Fibroblast of lung (primary cell): Measurements from ENCODE around the gene MB21D2. TPM values are rescaled to one million over a fixed set of nuclear protein-coding genes. Genes with fewer than 3 reads are reported as not detected.

Experiments
- DNase-seq, 2 donors: peaks; one replicate each; pipeline versions ENCODE4 v3.0.0 to v3.0.0-alpha.2; 2010; ENCODE audit warnings: low read depth in 2 of 2
- H2AFZ ChIP-seq: 2 replicates; pipeline ENCODE4 v1.5.1; 2012; ENCODE audit warnings: low read length, control low read depth, inconsistent platforms
- H3K27ac ChIP-seq: 2 replicates; pipeline ENCODE4 v1.5.1; 2011; ENCODE audit warnings: low read length, control low read depth; ENCODE audit not compliant: insufficient read depth
- H3K27me3 ChIP-seq: 2 replicates; pipeline ENCODE4 v1.5.1; 2011; ENCODE audit warnings: mild to moderate bottlenecking, low read length; ENCODE audit not compliant: control insufficient read depth, insufficient read depth
- H3K36me3 ChIP-seq: 2 replicates; pipeline ENCODE4 v1.5.1; 2011; ENCODE audit warnings: low read length; ENCODE audit not compliant: control insufficient read depth, insufficient read depth
- H3K4me1 ChIP-seq: 2 replicates; pipeline ENCODE4 v1.5.1; 2011; ENCODE audit warnings: low read length; ENCODE audit not compliant: control insufficient read depth, insufficient read depth; ENCODE audit errors: extremely low read depth
- H3K4me2 ChIP-seq: 2 replicates; pipeline ENCODE4 v1.5.1; 2011; ENCODE audit warnings: low read length, control low read depth; ENCODE audit not compliant: insufficient read depth; ENCODE audit errors: extremely low read depth
- H3K4me3 ChIP-seq, 4 experiments: fragments of 200-600 bp in 1 of 4; sonication (generic) in 1 of 4; replicated peaks in 1 of 4; 2 replicates each; pipeline ENCODE4 v1.5.1; 2011 to 2016; ENCODE audit warnings: low read length in 4 of 4, low read depth in 3 of 4, mild to moderate bottlenecking in 3 of 4, control low read depth in 2 of 4, inconsistent platforms in 1 of 4, mixed read lengths in 1 of 4; ENCODE audit not compliant: insufficient read depth in 1 of 4; ENCODE audit errors: control extremely low read depth in 1 of 4
- H3K79me2 ChIP-seq: 2 replicates; pipeline ENCODE4 v1.5.1; 2012; ENCODE audit warnings: mild to moderate bottlenecking, low read length, inconsistent platforms; ENCODE audit not compliant: control insufficient read depth, insufficient read depth
- H3K9ac ChIP-seq: 2 replicates; pipeline ENCODE4 v1.5.1; 2011; ENCODE audit warnings: mild to moderate bottlenecking, low read length, control low read depth; ENCODE audit not compliant: insufficient read depth
- H3K9me3 ChIP-seq: 2 replicates; pipeline ENCODE4 v1.5.1; 2012; ENCODE audit warnings: low read depth, low read length; ENCODE audit not compliant: control insufficient read depth, insufficient read depth
- H4K20me1 ChIP-seq: 2 replicates; pipeline ENCODE4 v1.5.1; 2011; ENCODE audit warnings: low read length; ENCODE audit not compliant: control insufficient read depth, insufficient read depth; ENCODE audit errors: extremely low read depth
- EZH2 ChIP-seq: IDR thresholded peaks from 2 replicates; pipeline ENCODE4 v1.5.1; 2012; ENCODE audit warnings: low read length, control low read depth, mild to moderate bottlenecking; ENCODE audit errors: missing control alignments
- polyA plus RNA-seq, 2 donors: library from polyadenylated mRNA; depleted of rRNA in 1 of 2; stranded (reverse) in 1 of 2; unstranded in 1 of 2; fragments of >200 nt; gene quantifications; 2 replicates each; pipeline ENCODE4 v1.2.1, GENCODE V29; 2011 to 2012; ENCODE audit warnings: missing spikeins in 1 of 2
- total RNA-seq: library from RNA; depleted of rRNA; stranded (reverse); fragments of >200 nt; gene quantifications from 2 replicates; pipeline ENCODE4 v1.2.1, GENCODE V29; 2014
- TF ChIP-seq, protein P1 (sequence below), 2 donors: IDR thresholded peaks in 1 of 2; conservative IDR thresholded peaks in 1 of 2; 1 replicate in 1 of 2; 2 replicates in 1 of 2; pipeline ENCODE4 v1.5.1; 2011 to 2012; ENCODE audit warnings: low read length in 2 of 2, control low read depth in 1 of 2, inconsistent platforms in 1 of 2, low read depth in 1 of 2, mild to moderate bottlenecking in 1 of 2

Gene MB21D2
- total and polyA plus RNA-seq, 2 donors (not counting 1 experiment from before 2014, with no cell fraction given) = 3.5 to 11.4 TPM

DNA sequence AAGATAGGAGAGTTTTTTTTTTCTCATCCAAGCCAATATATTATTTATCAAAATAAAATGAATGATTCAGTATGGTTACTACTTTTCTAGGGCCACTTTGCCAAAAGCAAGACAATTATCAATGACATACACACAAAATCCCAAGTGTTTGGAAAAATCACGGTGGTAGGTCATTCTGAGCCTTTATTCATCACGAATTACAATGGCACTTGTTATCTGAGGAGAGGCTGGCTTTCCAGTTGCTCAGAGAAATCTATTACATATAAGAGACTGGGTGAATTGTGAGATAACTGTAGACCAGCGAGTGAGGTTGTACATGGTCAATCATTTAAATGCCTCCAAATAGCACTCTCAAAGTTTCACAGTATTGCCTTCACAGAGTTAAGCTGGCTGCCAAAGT is 169.9 kb downstream of the MB21D2 start:
- H3K27ac ChIP-seq = no peak overlapping the region
- H3K27me3 ChIP-seq = no peaks in the 10 kb centered on the region
- no peak overlapping the region for H3K9ac ChIP-seq
- no peak overlapping the region for H2AFZ ChIP-seq
- no peaks in the 10 kb centered on the region for H4K20me1 ChIP-seq
- no peak for TF ChIP-seq EZH2
- TF ChIP-seq, protein P1, sequence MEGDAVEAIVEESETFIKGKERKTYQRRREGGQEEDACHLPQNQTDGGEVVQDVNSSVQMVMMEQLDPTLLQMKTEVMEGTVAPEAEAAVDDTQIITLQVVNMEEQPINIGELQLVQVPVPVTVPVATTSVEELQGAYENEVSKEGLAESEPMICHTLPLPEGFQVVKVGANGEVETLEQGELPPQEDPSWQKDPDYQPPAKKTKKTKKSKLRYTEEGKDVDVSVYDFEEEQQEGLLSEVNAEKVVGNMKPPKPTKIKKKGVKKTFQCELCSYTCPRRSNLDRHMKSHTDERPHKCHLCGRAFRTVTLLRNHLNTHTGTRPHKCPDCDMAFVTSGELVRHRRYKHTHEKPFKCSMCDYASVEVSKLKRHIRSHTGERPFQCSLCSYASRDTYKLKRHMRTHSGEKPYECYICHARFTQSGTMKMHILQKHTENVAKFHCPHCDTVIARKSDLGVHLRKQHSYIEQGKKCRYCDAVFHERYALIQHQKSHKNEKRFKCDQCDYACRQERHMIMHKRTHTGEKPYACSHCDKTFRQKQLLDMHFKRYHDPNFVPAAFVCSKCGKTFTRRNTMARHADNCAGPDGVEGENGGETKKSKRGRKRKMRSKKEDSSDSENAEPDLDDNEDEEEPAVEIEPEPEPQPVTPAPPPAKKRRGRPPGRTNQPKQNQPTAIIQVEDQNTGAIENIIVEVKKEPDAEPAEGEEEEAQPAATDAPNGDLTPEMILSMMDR (conservative IDR thresholded peaks at IDR 0.05 in 1 of 2, IDR thresholded peaks at IDR 0.05 in 1 of 2; ENCODE audit: low read depth in 1 of 2, low read length in 2 of 2) = no peak
- no peaks in the 10 kb centered on the region for H3K79me2 ChIP-seq
- no peak for DNase-seq
- no peak overlapping the region for H3K4me3 ChIP-seq
- no peak overlapping the region for H3K4me2 ChIP-seq
- H3K36me3 ChIP-seq = no peaks in the 10 kb centered on the region
- H3K4me1 ChIP-seq = no peaks in the 10 kb centered on the region
- no peaks in the 10 kb centered on the region for H3K9me3 ChIP-seq

DNA sequence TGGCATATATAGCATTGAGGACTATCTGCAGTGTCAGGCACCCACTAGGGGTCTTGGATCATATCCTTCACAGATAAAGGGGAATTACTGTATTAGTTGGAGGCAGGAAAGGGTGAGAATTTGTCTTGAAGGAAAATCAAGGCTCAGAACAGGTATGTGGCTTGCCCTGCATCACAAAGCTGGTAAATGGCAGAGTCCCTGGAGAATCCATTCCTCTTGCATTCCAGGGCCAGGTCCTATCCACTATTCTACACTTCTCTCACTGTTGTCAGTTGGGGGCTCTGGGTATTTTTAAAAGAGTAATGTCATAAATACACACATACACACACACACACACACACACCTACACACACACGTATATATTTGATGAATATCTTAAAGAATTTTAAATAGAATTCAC is 170.5 kb downstream of the MB21D2 start:
- Histone ChIP-seq H2AFZ (no peak overlapping the region), H3K79me2 (no peaks in the 10 kb centered on the region), H3K27me3 (no peaks in the 10 kb centered on the region), H4K20me1 (no peaks in the 10 kb centered on the region), H3K9ac (no peak overlapping the region), H3K4me2 (no peak overlapping the region), H3K36me3 (no peaks in the 10 kb centered on the region), H3K4me3 (no peak overlapping the region), H3K27ac (no peak overlapping the region), H3K4me1 (no peaks in the 10 kb centered on the region), H3K9me3 (no peaks in the 10 kb centered on the region)
- DNase-seq = no peak
- TF ChIP-seq EZH2 = no peak
- TF ChIP-seq, protein P1 (conservative IDR thresholded peaks at IDR 0.05 in 1 of 2, IDR thresholded peaks at IDR 0.05 in 1 of 2; ENCODE audit: low read depth in 1 of 2, low read length in 2 of 2) = no peak

Other genes starting within 250 kb of the MB21D2 start
- gene FGF12, start 190.3 kb downstream of the MB21D2 start, total RNA-seq = 0.17 TPM in 1 of 2 replicates, not detected in the other
- 0.12 TPM in 1 of 2 replicates, not detected in the other for gene FGF12, start 190.3 kb downstream of the MB21D2 start, polyA plus RNA-seq